GM19468 (cell line): ENCODE results near the gene IL13.

Source experiments
- ATAC-seq: cut with Tn5 transposase; IDR thresholded peaks from one replicate; pipeline ENCODE4 v1.9.1; 2021; ENCODE audit warnings: mild to moderate bottlenecking, moderate library complexity, moderate number of reproducible peaks; ENCODE audit not compliant: unreplicated experiment; ENCODE audit errors: extremely low read depth

Gene IL13

DNA sequence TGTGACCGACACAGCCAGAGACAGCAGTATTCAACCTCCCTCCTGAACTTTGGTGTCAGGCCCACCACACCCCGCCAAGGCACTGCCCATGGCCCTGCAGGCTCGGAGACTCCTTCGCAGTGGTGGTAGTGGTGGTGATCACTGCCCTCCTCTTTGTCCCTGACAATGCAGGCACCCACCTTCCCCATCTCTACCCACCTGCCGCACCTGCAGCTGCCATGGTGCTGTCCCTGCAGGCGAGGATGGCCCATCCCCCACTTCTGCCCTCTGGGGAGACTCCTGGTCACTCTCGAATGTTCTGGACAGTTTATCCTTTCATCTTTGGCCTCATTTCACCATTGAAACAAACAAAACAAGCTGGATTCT is 11.5 kb downstream of the IL13 start:
- no peak for ATAC-seq

GRCh38 chr5:132669966-132670882 is 12.3 kb downstream of the IL13 start:
- no peak for ATAC-seq

DNA sequence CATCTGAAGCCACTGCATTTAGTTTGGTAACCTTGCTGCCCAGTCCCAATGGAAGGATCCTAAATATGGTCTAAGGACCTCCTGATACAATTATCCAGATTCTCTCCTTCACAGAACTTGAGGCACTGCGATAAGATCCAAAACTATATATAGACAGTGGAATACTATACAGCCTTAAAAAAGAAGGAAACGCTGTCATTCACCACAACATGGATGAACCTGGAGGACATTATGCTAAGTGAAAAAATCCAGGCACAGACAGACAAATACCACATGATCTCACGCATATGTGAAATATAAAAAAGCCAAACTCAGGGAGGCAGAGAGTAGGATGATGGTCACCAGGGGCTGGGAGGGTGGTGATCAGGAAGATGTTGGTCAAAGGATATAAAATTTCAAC is 13.0 kb downstream of the IL13 start:
- ATAC-seq, result no peak

DNA sequence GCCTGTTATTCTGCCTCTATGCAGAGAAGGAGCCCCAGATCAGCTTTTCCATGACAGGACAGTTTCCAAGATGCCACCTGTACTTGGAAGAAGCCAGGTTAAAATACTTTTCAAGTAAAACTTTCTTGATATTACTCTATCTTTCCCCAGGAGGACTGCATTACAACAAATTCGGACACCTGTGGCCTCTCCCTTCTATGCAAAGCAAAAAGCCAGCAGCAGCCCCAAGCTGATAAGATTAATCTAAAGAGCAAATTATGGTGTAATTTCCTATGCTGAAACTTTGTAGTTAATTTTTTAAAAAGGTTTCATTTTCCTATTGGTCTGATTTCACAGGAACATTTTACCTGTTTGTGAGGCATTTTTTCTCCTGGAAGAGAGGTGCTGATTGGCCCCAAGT is 15.5 kb downstream of the IL13 start:
- ATAC-seq, result no peak

DNA sequence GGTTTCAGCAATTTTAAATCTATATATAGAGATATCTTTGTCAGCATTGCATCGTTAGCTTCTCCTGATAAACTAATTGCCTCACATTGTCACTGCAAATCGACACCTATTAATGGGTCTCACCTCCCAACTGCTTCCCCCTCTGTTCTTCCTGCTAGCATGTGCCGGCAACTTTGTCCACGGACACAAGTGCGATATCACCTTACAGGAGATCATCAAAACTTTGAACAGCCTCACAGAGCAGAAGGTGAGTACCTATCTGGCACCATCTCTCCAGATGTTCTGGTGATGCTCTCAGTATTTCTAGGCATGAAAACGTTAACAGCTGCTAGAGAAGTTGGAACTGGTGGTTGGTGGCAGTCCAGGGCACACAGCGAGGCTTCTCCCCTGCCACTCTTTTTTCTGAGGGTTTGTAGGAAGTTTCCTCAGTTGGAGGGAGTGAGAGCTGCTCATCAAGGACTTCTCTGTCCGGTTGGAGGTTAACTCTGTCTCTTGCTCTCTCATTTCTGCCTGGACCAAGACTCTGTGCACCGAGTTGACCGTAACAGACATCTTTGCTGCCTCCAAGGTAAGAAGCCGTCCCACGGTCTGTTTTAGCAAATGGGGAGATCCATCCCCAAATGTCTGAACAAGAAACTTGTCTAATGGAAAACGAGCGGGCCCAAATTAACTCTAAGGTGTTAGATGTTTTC is 16.1 kb downstream of the IL13 start, which contains the start of gene IL4:
Gene IL4, plus strand, starts transcription at position 51 of the 692 bp plus-strand sequence. Its CDS starts 62 bp downstream, at position 113.
- ATAC-seq, result no peak

GRCh38 chr5:132674671-132675506 is 16.9 kb downstream of the IL13 start:
- peak; percentile 78 for ATAC-seq

DNA sequence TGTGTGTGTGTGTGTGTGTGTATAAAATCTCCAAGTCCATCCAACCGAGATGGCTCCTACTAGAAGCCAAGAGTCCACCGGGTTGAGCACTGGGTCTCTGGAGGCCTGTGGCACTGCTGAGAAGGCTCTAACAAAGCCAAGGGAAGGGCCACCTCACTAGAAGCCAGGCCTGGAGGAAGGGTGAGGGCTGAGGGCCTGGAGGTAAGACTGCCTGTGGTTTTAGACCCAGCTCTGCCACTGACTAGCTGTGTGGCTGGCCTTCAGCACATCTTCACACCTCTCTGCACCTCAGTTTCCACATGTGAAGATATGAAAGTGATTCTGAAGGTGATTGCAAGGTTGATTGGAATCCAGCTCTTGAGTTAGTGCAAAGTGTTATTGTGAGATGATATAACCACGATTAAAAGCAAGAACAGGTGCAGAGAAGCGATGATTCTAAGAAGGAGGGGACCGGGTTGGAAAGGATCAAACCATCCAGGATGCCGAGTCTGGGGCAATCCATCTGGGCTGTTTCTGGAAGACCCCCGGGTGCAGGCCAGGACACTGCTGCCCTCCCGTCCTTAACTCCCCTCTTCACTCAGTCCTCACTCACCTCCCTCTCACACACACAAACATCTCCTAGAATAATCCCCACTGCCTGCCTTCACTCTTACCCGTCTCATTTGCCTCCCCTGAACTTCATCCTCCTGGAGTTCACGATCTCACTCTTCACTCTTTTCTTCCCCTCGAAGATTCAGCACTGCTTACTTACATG is 18.1 kb downstream of the IL13 start:
- no peak for ATAC-seq

- ATAC-seq, result no peak
These were observed 19.2 kb downstream of the IL13 start for GRCh38 chr5:132677191-132677590.

DNA sequence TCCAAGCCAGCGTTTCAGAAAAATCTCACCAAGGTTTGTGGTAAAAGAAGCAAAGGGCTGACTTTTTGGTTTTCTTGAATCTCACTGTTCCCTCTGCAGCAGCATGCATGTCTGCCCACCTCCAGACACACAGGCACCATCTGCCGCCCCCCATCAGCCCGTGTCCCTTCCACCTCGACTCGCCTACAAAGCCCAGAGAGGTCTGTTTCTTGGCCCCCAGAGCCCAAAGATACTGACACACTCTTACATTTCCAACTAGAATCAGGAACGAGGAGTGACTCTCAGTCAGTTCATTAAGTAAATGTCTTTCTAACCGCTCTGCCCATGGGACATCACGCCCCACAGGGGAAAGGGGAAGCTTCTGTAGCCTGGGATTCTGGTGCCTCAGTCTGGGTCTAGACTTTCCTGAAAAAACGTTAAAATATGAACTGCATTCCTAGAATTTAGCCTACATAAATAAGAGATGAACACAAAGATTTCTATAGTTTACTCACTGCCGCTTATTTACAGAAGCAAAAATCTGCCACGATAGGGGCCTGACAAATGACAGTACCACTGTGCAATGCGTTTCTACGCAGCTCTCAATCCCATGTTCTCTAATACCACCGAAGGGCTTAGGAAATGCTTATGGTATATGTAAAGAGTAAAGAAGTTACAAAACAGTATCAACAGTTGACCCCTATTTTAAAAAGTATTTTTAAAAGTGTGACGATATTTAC is 19.9 kb downstream of the IL13 start:
- no peak for ATAC-seq

DNA sequence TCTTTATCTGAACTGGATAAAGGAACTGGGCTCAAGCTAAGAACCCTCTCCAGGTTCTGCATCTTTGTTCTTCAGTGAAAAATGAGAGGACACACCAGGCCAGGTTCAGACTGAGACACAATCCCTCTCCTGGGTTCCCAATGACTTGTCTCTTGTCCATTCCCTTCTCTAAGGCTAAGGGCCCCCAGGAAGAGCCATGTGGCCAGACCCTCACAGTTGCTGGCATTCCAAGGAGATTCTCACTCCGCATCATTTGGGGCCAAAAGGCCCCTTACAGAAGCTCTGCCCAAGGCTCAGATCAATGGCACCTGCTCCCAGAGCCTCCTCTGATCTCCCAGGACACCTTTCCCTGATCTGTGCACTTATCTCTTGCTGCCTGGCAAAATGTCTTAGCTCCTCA is 20.8 kb downstream of the IL13 start:
- ATAC-seq, result no peak

DNA sequence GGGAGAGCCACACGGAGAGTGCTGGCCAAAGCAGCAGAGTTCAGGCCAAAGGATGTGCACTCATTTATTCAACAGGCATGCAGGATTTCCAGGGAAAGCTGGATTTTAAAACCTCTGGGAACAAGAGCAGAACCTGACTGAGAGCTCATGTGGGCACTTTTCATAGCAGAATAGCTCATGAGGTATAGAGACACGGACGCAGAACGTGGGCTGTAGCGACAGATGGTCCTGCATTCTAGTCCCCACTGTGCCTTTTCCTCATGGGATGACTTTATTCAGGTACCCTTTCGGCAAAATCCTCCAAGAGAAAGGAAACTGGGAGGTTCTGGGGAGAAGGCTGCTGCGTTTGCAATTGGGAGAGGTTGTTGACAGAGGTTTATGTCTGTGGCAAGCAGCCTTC is 21.2 kb downstream of the IL13 start:
- no peak for ATAC-seq

GRCh38 chr5:132679717-132680380 is 21.9 kb downstream of the IL13 start:
- no peak for ATAC-seq

- ATAC-seq, result no peak
These were observed 23.0 kb downstream of the IL13 start for GRCh38 chr5:132680780-132681475.

DNA sequence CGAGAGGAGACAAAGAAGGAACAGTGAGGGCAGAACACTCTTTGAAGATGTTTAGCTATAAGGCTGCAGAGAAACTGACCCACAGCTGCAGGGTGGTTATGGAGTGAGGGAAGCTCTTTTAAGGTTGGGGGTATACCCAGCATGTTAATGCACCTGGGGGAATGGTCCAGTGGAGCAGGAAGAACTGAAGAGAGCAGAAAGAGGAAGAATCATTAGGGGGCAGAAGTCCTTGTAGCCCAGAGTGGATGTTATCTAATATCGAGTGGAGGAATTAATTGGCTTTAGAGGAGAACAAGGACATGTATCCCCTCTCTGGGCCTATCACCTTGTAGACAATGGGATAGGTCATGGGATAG is 23.5 kb downstream of the IL13 start:
- ATAC-seq, result no peak

- no peak for ATAC-seq
These were observed 24.0 kb downstream of the IL13 start for GRCh38 chr5:132681983-132682382.

DNA sequence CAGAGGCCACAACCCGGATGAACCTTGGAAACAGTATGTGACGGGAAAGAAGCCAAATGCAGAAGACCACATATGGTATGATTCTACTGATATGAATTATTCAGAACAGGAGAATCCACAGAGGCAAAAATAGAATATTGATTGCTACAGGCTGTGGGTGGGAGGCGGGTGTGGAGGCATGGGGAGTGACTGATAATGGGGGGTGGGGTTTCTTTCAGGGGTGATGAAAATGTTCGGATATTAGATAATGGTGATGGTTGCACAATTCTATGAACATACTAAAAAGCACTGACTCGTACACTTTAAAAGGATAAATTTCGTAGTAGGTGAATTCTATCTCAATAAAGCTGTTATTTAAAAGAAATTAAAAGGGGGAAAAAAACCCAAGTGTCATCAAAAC is 26.5 kb downstream of the IL13 start:
- no peak for ATAC-seq

- no peak for ATAC-seq
These were observed 27.1 kb downstream of the IL13 start for GRCh38 chr5:132684922-132685720.
